ENCODE data around the gene KCNF1. TPM values are rescaled to one million over a fixed set of nuclear protein-coding genes. Genes with fewer than 3 reads are reported as not detected.

The KCNF1 gene
- total RNA-seq, 1 experiment from 2014 or later: 0.29 TPM

DNA sequence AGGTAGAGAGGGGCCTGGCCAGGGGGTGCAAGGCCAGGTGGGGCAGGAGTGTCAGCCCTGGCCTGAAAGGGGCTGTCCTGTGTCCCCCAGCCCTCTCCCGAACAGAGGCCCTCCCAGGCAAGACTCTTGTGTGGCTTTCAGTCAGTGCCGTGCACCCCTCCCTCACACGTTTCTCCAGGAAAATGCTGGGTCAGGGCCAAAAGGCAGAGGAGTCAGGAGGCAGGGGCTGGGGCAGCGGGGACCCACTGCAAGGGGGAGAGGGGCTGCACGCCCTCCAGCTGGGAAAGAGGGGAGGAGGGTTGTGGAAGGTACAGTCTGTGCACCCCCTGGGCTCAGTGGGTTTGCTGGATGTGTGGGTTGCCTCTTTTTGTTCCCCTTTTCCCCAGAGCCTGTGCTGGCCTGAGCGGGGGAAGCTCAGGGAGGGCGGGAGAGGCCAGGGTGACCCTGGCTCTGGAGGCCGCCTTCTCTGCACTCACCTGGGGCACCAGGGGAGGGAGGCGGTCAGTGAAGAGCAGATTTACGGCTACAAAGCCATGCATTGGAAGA, 4.1 kb downstream of the KCNF1 start:
- Mint-ChIP-seq H3K36me3 (ENCODE audit: insufficient read depth, unreplicated experiment) (no peaks in the 10 kb centered on the region), H3K4me1 (ENCODE audit: low read depth, unreplicated experiment) (peaks cover 5% of the 10 kb centered on the region), H3K4me3 (ENCODE audit: unreplicated experiment) (no peak overlapping the region), H3K9me3 (ENCODE audit: unreplicated experiment) (no peaks in the 10 kb centered on the region), H3K27me3 (ENCODE audit: insufficient read depth, unreplicated experiment) (peaks cover 9% of the 10 kb centered on the region), H3K27ac (ENCODE audit: unreplicated experiment) (no peak overlapping the region)
- no peaks in the 10 kb centered on the region for H3K36me3 ChIP-seq (ENCODE audit: control insufficient read depth, insufficient read depth, low read length)
- POLR2A ChIA-PET: no interaction called here
- no TSS peak for BruUV-seq (replicated peaks)
- TF ChIP-seq, protein P1, sequence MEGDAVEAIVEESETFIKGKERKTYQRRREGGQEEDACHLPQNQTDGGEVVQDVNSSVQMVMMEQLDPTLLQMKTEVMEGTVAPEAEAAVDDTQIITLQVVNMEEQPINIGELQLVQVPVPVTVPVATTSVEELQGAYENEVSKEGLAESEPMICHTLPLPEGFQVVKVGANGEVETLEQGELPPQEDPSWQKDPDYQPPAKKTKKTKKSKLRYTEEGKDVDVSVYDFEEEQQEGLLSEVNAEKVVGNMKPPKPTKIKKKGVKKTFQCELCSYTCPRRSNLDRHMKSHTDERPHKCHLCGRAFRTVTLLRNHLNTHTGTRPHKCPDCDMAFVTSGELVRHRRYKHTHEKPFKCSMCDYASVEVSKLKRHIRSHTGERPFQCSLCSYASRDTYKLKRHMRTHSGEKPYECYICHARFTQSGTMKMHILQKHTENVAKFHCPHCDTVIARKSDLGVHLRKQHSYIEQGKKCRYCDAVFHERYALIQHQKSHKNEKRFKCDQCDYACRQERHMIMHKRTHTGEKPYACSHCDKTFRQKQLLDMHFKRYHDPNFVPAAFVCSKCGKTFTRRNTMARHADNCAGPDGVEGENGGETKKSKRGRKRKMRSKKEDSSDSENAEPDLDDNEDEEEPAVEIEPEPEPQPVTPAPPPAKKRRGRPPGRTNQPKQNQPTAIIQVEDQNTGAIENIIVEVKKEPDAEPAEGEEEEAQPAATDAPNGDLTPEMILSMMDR (IDR thresholded peaks at IDR 0.05; ENCODE audit: insufficient read depth in 1 of 2, low read depth in 1 of 2, low read length in 1 of 2, severe bottlenecking in 1 of 2, unreplicated experiment in 1 of 2): no peak
- DNase-seq: no peak
- no peaks in the 10 kb centered on the region for H3K4me1 ChIP-seq
- intact Hi-C loops (cut with micrococcal nuclease; ENCODE audit: unreplicated experiment): no loop called here
- no peaks in the 10 kb centered on the region for H3K9me3 ChIP-seq
- CTCF ChIA-PET: interaction anchor here (0.6 kb wide), 2 partner anchors 80 to 86 kb away, joined by 3 to 8 read pairs; no protein-coding TSS in a partner anchor
- no peak overlapping the region for H3K4me3 ChIP-seq (ENCODE audit: low read depth, low read length)
- no peaks in the 10 kb centered on the region for H3K27me3 ChIP-seq (replicated peaks; ENCODE audit: control insufficient read depth, insufficient read depth, low read length)

DNA sequence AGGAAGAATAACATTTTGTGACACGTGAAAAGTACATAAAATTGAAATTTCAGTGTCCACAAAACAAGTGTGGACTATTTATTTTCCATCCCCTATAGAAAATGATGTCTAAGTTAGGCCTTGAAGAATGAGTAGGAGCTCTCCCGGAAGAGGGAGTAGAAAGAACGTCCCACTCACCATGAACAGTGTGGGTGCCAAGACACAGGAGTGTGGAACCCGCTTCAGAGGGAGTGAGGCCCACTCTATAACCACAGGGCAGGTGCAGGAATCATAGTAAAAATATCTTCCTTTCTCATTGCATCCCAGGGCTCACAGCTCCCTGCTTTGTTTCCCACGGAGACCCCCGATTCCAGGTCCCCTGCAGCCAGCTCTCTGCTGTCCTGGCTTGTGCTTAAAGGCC, 5.2 kb downstream of the KCNF1 start:
- Histone ChIP-seq H3K27me3 (replicated peaks; ENCODE audit: control insufficient read depth, insufficient read depth, low read length) (no peaks in the 10 kb centered on the region), H3K9me3 (no peaks in the 10 kb centered on the region), H3K36me3 (ENCODE audit: control insufficient read depth, insufficient read depth, low read length) (no peaks in the 10 kb centered on the region), H3K4me3 (ENCODE audit: low read depth, low read length) (no peak overlapping the region), H3K4me1 (no peaks in the 10 kb centered on the region)
- Mint-ChIP-seq H3K36me3 (ENCODE audit: insufficient read depth, unreplicated experiment) (no peaks in the 10 kb centered on the region), H3K4me3 (ENCODE audit: unreplicated experiment) (no peak overlapping the region), H3K9me3 (ENCODE audit: unreplicated experiment) (no peaks in the 10 kb centered on the region), H3K27ac (ENCODE audit: unreplicated experiment) (no peak overlapping the region), H3K27me3 (ENCODE audit: insufficient read depth, unreplicated experiment) (peaks cover 5% of the 10 kb centered on the region), H3K4me1 (ENCODE audit: low read depth, unreplicated experiment) (no peaks in the 10 kb centered on the region)
- intact Hi-C loops (cut with micrococcal nuclease; ENCODE audit: unreplicated experiment): no loop called here
- no peak for DNase-seq
- TF ChIP-seq, protein P1 (IDR thresholded peaks at IDR 0.05; ENCODE audit: insufficient read depth in 1 of 2, low read depth in 1 of 2, low read length in 1 of 2, severe bottlenecking in 1 of 2, unreplicated experiment in 1 of 2): no peak
- BruUV-seq (replicated peaks): no TSS peak
- ChIA-PET POLR2A (no interaction called here), CTCF (interaction anchor here (0.6 kb wide), 1 partner anchor 212 kb away, joined by 3 read pairs; no protein-coding TSS in a partner anchor)

DNA sequence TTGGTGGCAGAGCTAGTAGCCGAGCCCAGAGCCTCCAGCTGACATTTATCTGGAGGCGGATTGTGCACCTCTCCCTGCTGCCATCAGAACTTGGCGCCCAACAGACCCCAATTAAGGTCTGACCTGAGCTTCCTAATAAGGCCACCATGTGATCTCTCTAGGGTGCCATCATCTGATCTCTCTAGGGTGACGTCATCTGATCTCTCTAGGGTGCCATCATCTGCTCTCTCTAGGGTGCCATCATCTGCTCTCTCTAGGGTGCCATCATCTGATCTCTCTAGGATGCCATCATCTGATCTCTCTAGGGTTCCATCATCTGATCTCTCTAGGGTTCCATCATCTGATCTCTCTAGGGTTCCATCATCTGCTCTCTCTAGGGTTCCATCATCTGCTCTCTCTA, 6.2 kb downstream of the KCNF1 start:
- no peaks in the 10 kb centered on the region for H3K27me3 ChIP-seq (replicated peaks; ENCODE audit: control insufficient read depth, insufficient read depth, low read length)
- CTCF ChIA-PET: no interaction called here
- Mint-ChIP-seq H3K27ac (ENCODE audit: unreplicated experiment) (no peak overlapping the region), H3K9me3 (ENCODE audit: unreplicated experiment) (no peaks in the 10 kb centered on the region), H3K4me1 (ENCODE audit: low read depth, unreplicated experiment) (no peaks in the 10 kb centered on the region), H3K4me3 (ENCODE audit: unreplicated experiment) (no peak overlapping the region), H3K27me3 (ENCODE audit: insufficient read depth, unreplicated experiment) (peaks cover 2% of the 10 kb centered on the region), H3K36me3 (ENCODE audit: insufficient read depth, unreplicated experiment) (no peaks in the 10 kb centered on the region)
- no TSS peak for BruUV-seq (replicated peaks)
- intact Hi-C loops (cut with micrococcal nuclease; ENCODE audit: unreplicated experiment): no loop called here
- H3K4me1 ChIP-seq: no peaks in the 10 kb centered on the region
- H3K4me3 ChIP-seq (ENCODE audit: low read depth, low read length): no peak overlapping the region
- POLR2A ChIA-PET: no interaction called here
- no peak for DNase-seq
- no peaks in the 10 kb centered on the region for H3K9me3 ChIP-seq
- no peaks in the 10 kb centered on the region for H3K36me3 ChIP-seq (ENCODE audit: control insufficient read depth, insufficient read depth, low read length)
- TF ChIP-seq, protein P1 (IDR thresholded peaks at IDR 0.05; ENCODE audit: insufficient read depth in 1 of 2, low read depth in 1 of 2, low read length in 1 of 2, severe bottlenecking in 1 of 2, unreplicated experiment in 1 of 2): no peak
